Cardiac muscle cell (in vitro differentiated cells and primary cell): ENCODE results near the gene SCAI. TPM values are rescaled to one million over a fixed set of nuclear protein-coding genes. Genes with fewer than 3 reads are reported as not detected.

ENCODE experiments used
- DNase-seq, 2 donors: peaks; one replicate each; pipeline versions ENCODE4 v3.0.0 to v3.0.0-alpha.2; 2010 to 2017; ENCODE audit warnings: low read depth in 1 of 2, low spot score in 1 of 2
- H3K27ac ChIP-seq: fragments of 200-600 bp; sonication (generic); 2 replicates; pipeline ENCODE4 v1.5.1; 2016
- H3K27me3 ChIP-seq: fragments of 200-600 bp; sonication (generic); 2 replicates; pipeline ENCODE4 v1.6.0; 2016; ENCODE audit warnings: control low read depth
- H3K36me3 ChIP-seq: fragments of 200-600 bp; sonication (generic); 2 replicates; pipeline ENCODE4 v1.5.1; 2016; ENCODE audit warnings: control low read depth
- H3K4me1 ChIP-seq: fragments of 200-600 bp; sonication (generic); 2 replicates; pipeline ENCODE4 v1.8.1; 2017; ENCODE audit warnings: low read depth, mild to moderate bottlenecking, mixed run types
- H3K4me3 ChIP-seq: fragments of 200-600 bp; sonication (generic); 2 replicates; pipeline ENCODE4 v1.5.1; 2016; ENCODE audit warnings: mild to moderate bottlenecking
- H3K9me3 ChIP-seq: fragments of 200-600 bp; sonication (generic); 2 replicates; pipeline ENCODE4 v1.5.1; 2017; ENCODE audit warnings: low read depth, mild to moderate bottlenecking, control low read depth
- CTCF ChIP-seq: IDR thresholded peaks from 2 replicates; pipeline ENCODE4 v1.5.1; 2012; ENCODE audit warnings: low read depth, mild to moderate bottlenecking, low read length
- polyA plus RNA-seq: library from polyadenylated mRNA; unstranded; fragments of >200 nt; fragmentation: Nextera tagmentation; extraction: Ambion mirVana; gene quantifications from 2 replicates; pipeline ENCODE4 v1.2.1, GENCODE V29; 2016
- total RNA-seq: library from RNA; depleted of rRNA; stranded (reverse); fragments of >200 nt; gene quantifications from 2 replicates; pipeline ENCODE4 v1.2.3, GENCODE V29; 2016

The SCAI gene
- total and polyA plus RNA-seq, 2 experiments from 2014 or later = 4.4 to 15.0 TPM

- no peak for DNase-seq
- Histone ChIP-seq H3K36me3 (peaks cover 7% of the 10 kb centered on the region), H3K27me3 (no peaks in the 10 kb centered on the region), H3K4me1 (no peaks in the 10 kb centered on the region), H3K4me3 (no peak overlapping the region), H3K9me3 (no peaks in the 10 kb centered on the region), H3K27ac (no peak overlapping the region)
- no peak for TF ChIP-seq CTCF
These were observed 2.8 kb downstream of the SCAI start for GRCh38 chr9:125140576-125140975.

GRCh38 chr9:125137200-125137599, 6.1 kb downstream of the SCAI start:
- peaks cover 7% of the 10 kb centered on the region for H3K36me3 ChIP-seq
- no peak for DNase-seq
- H3K4me1 ChIP-seq = peaks cover 2% of the 10 kb centered on the region
- no peaks in the 10 kb centered on the region for H3K9me3 ChIP-seq
- H3K4me3 ChIP-seq = no peak overlapping the region
- no peak overlapping the region for H3K27ac ChIP-seq
- H3K27me3 ChIP-seq = no peaks in the 10 kb centered on the region
- no peak for TF ChIP-seq CTCF

GRCh38 chr9:125134976-125135375, 8.4 kb downstream of the SCAI start:
- no peak overlapping the region for H3K27ac ChIP-seq
- no peak for TF ChIP-seq CTCF
- no peaks in the 10 kb centered on the region for H3K27me3 ChIP-seq
- H3K4me1 ChIP-seq = peaks cover 11% of the 10 kb centered on the region
- H3K4me3 ChIP-seq = no peak overlapping the region
- peaks cover 4% of the 10 kb centered on the region for H3K36me3 ChIP-seq
- DNase-seq = no peak
- no peaks in the 10 kb centered on the region for H3K9me3 ChIP-seq

- Histone ChIP-seq H3K27ac (no peak overlapping the region), H3K27me3 (no peaks in the 10 kb centered on the region), H3K4me1 (peaks cover 11% of the 10 kb centered on the region), H3K4me3 (no peak overlapping the region), H3K9me3 (no peaks in the 10 kb centered on the region), H3K36me3 (no peaks in the 10 kb centered on the region)
- no peak for DNase-seq
- TF ChIP-seq CTCF = no peak
These were observed 9.7 kb downstream of the SCAI start for GRCh38 chr9:125133403-125134329.

- peak overlapping the region; percentile 74 for H3K27ac ChIP-seq
- no peak for DNase-seq
- no peak overlapping the region for H3K4me3 ChIP-seq
- no peaks in the 10 kb centered on the region for H3K27me3 ChIP-seq
- no peaks in the 10 kb centered on the region for H3K36me3 ChIP-seq
- no peaks in the 10 kb centered on the region for H3K9me3 ChIP-seq
- TF ChIP-seq CTCF = no peak
- peaks cover 11% of the 10 kb centered on the region for H3K4me1 ChIP-seq
These were observed 11.6 kb downstream of the SCAI start for GRCh38 chr9:125131778-125132177.
